T47D (cell line): Measurements from ENCODE around the gene SEPHS1.
"Not testable (repeated sequence)": the region's sequence is repeated elsewhere in the genome, so short reads cannot be mapped to it uniquely, and the experiment has no call there.

Experiments used
- DNase-seq, 2 experiments: peaks; one replicate each; pipeline versions ENCODE4 v3.0.0 to v3.0.0-alpha.2; 2011 to 2012; ENCODE audit warnings: low read depth in 1 of 2, low spot score in 1 of 2
- JUND ChIP-seq: IDR thresholded peaks from 2 replicates; pipeline ENCODE4 v1.6.1; 2012; ENCODE audit warnings: low read depth
- in situ Hi-C: cut with HindIII; loops from 2 replicates; pipeline ENCODE4 v1.10.0; 2016; ENCODE audit warnings: low sequenced_read_pairs, low pct_unique_long_range_greater_than_20kb

The SEPHS1 gene, protein sequence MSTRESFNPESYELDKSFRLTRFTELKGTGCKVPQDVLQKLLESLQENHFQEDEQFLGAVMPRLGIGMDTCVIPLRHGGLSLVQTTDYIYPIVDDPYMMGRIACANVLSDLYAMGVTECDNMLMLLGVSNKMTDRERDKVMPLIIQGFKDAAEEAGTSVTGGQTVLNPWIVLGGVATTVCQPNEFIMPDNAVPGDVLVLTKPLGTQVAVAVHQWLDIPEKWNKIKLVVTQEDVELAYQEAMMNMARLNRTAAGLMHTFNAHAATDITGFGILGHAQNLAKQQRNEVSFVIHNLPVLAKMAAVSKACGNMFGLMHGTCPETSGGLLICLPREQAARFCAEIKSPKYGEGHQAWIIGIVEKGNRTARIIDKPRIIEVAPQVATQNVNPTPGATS

GRCh38 chr10:13348216-13349017 is at the start of gene SEPHS1:
Gene SEPHS1, minus strand, starts transcription at chr10:13348293. Its CDS starts 3,343 bp downstream, at chr10:13344950.
- in situ Hi-C loops = no loop called here
- peak; percentile 89 to 96 for DNase-seq
- no peak for TF ChIP-seq JUND

DNA sequence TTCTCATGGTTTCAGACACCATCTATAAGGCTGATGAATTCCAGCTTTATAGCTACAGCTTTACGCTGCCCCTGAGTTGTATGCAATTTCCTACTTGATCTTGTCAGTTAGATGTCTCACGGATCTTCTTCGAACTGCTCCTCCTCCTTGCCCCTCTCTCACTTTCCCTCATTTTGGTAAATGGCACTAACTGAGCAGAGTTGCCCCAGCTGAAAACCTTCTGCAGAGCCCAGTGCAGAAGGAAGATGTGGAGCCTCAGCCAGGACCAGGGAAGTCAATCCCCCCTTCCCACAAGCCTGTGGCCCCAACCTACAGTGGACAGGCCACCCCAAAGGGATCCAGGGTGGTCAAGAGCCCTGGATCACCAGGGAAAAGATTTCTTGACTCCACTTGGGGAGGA is 49.0 kb upstream of the SEPHS1 start:
- DNase-seq = no peak
- in situ Hi-C loops = no loop called here
- TF ChIP-seq JUND = no peak

DNA sequence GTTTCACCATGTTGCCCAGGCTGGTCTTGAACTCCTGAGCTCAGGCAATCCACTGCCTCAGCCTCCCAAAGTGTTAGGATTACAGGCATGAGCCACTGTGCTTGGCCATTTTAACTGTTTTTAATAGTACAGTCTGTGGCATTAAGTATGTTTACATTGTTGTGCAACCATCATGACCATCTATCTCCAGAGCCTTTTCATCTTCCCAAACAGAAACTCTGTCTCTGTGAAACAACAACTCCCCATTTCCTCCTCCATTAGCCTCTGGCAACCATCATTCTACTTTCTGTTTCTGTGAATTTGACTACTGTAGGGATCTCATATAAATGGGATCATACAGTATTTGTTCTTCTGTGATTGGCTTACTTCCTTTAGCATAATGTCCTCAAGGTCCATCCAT is 48.3 kb upstream of the SEPHS1 start:
- no peak for TF ChIP-seq JUND
- DNase-seq = no peak
- in situ Hi-C loops = no loop called here

- in situ Hi-C loops = no loop called here
- no peak for TF ChIP-seq JUND
- no peak for DNase-seq
These were observed 47.4 kb upstream of the SEPHS1 start for GRCh38 chr10:13395540-13395939.

DNA sequence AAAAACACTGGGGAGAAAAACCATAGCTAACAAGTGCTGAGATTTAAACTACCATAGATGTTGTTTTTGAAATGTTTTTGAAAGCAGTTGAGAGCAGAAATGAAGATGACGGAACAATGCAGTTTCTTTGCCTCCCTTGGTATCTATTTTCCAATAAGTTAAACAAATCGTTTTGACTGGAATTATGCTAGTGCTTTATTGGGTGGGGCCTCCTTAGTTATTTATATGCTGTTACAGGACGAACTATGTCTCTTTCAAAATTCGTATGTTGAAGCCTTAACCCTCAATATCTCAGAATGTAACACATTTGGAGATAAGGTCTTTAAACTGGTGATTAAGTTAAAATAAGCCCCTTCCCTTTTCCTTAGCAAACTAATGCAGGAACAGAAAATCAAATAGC is 45.5 kb upstream of the SEPHS1 start:
- no peak for TF ChIP-seq JUND
- DNase-seq = no peak
- in situ Hi-C loops = no loop called here

DNA sequence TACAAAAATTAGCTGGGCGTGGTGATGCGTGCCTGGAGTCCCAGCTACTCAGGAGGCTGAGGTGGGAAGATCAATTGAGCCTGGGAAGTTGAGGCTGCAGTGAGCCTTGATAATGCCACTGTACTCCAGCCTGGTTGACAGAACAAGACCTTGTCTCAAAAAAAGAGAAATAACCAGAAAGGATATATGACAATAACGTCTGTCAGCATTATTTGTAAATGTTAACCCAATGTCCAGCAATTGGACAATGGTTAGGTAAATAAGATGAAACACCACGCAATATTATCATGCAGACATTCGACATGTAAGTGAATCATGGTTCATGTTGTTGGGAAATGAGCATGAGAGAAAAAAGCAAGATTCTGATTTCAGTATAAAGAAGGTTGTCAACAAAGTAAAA is 44.6 kb upstream of the SEPHS1 start:
- TF ChIP-seq JUND = no peak
- in situ Hi-C loops = no loop called here
- DNase-seq = no peak

GRCh38 chr10:13390604-13391522 is 42.8 kb upstream of the SEPHS1 start:
- TF ChIP-seq JUND = no peak
- in situ Hi-C loops = no loop called here
- DNase-seq = no peak

- in situ Hi-C loops = no loop called here
- no peak for TF ChIP-seq JUND
- DNase-seq = no peak
These were observed 40.6 kb upstream of the SEPHS1 start for GRCh38 chr10:13388478-13389230.

DNA sequence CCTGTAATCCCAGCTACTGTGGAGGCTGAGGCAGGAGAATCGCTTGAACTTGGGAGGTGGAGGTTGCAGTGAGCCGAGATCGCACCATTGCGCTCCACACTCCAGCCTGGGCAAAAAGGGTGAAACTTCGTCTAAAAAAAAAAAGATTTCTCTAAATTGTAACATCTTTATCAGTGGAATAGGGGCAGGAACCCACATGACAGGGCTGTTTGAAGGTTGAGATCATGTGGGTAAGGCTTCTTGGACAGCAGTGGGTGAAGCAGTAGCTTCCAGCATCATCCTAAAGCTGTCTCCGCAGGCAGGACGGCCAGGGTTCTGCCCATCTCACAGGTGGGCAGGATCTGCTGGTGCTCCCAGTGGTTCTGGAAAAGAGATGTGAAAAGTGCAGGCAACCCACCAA is 37.9 kb upstream of the SEPHS1 start:
- in situ Hi-C loops = no loop called here
- TF ChIP-seq JUND = no peak
- no peak for DNase-seq

GRCh38 chr10:13383399-13383761 is 35.3 kb upstream of the SEPHS1 start:
- TF ChIP-seq JUND = no peak

GRCh38 chr10:13382703-13383398 is 34.8 kb upstream of the SEPHS1 start:
- peak in 1 of 2 experiments; percentile 22 for DNase-seq
- TF ChIP-seq JUND = no peak
- in situ Hi-C loops = no loop called here

More at GRCh38 chr10:13383399-13383761, 35.3 kb upstream of the SEPHS1 start:
- DNase-seq = peak in 1 of 2 experiments; percentile 29
- in situ Hi-C loops = no loop called here

DNA sequence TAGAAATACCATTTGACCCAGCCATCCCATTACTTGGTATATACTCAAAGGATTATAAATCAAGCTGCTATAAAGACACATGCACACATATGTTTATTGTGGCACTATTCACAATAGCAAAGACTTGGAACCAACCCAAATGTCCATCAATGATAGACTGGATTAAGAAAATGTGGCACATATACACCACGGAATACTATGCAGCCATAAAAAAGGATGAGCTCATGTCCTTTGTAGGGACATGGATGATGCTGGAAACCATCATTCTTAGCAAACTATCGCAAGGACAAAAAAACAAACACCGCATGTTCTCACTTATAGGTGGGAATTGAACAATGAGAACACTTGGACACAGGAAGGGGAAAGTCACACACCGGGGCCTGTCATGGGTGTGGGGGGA is 31.0 kb upstream of the SEPHS1 start:
- in situ Hi-C loops, DNase-seq: not testable (repeated sequence)
